ENCODE data around the gene CNTNAP2.

- TF ChIP-seq HNRNPH1 (optimal IDR thresholded peaks at IDR 0.05; ENCODE audit: low read depth, low read length): no peak
- no peak for TF ChIP-seq ZFY (CRISPR knock-in tag; IDR thresholded peaks at IDR 0.05)
- no peak for TF ChIP-seq ZNF382 (CRISPR knock-in tag; IDR thresholded peaks at IDR 0.05; ENCODE audit: borderline replicate concordance)
- no peak for TF ChIP-seq ZNF121 (CRISPR knock-in tag; IDR thresholded peaks at IDR 0.05)
- no peak for TF ChIP-seq ZSCAN12 (CRISPR knock-in tag; IDR thresholded peaks at IDR 0.05)
- TF ChIP-seq HDAC6 (IDR thresholded peaks at IDR 0.05; ENCODE audit: low read depth, low read length): no peak
- no peak for TF ChIP-seq PRDM4 (CRISPR knock-in tag; IDR thresholded peaks at IDR 0.05; ENCODE audit: borderline replicate concordance)
Measured at GRCh38 chr7:146544748-146545147, 428.1 kb downstream of the CNTNAP2 start.
